Measurements from ENCODE around the gene SETBP1.

DNA sequence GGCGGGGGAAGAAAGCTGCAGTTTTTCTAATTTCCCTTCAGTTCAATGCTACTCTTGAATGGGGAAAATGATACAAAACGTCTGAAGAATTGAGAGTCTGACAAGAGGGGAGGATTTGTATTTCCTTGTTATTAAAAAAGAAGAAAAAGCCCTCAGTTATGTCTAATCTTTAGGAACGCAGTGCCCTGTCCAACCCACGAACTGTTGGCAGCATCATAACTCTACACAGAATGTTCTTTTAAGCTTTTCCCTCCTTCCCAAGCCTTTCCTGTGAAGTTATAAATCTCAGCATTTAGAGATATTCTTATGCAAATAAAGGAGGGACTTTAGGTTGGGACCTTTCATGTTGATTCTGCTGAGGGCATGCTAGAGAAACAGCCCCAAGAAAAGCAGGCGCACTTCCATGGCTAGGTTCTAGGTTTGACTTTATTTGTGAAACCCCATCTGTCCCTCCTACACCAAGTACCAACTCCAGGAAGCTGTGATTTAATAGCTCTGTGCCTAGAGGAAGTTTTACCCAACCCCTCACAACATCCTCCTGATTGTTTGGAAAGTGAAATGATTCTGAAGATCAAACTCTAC, 288.6 kb downstream of the SETBP1 start:
- TF ChIP-seq, protein P1, sequence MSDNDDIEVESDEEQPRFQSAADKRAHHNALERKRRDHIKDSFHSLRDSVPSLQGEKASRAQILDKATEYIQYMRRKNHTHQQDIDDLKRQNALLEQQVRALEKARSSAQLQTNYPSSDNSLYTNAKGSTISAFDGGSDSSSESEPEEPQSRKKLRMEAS (CRISPR knock-in tag; IDR thresholded peaks at IDR 0.05): no peak
- TF ChIP-seq, protein P2, sequence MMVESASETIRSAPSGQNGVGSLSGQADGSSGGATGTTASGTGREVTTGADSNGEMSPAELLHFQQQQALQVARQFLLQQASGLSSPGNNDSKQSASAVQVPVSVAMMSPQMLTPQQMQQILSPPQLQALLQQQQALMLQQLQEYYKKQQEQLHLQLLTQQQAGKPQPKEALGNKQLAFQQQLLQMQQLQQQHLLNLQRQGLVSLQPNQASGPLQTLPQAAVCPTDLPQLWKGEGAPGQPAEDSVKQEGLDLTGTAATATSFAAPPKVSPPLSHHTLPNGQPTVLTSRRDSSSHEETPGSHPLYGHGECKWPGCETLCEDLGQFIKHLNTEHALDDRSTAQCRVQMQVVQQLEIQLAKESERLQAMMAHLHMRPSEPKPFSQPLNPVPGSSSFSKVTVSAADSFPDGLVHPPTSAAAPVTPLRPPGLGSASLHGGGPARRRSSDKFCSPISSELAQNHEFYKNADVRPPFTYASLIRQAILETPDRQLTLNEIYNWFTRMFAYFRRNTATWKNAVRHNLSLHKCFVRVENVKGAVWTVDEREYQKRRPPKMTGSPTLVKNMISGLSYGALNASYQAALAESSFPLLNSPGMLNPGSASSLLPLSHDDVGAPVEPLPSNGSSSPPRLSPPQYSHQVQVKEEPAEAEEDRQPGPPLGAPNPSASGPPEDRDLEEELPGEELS (CRISPR knock-in tag; IDR thresholded peaks at IDR 0.05): no peak
- TF ChIP-seq, protein P3, sequence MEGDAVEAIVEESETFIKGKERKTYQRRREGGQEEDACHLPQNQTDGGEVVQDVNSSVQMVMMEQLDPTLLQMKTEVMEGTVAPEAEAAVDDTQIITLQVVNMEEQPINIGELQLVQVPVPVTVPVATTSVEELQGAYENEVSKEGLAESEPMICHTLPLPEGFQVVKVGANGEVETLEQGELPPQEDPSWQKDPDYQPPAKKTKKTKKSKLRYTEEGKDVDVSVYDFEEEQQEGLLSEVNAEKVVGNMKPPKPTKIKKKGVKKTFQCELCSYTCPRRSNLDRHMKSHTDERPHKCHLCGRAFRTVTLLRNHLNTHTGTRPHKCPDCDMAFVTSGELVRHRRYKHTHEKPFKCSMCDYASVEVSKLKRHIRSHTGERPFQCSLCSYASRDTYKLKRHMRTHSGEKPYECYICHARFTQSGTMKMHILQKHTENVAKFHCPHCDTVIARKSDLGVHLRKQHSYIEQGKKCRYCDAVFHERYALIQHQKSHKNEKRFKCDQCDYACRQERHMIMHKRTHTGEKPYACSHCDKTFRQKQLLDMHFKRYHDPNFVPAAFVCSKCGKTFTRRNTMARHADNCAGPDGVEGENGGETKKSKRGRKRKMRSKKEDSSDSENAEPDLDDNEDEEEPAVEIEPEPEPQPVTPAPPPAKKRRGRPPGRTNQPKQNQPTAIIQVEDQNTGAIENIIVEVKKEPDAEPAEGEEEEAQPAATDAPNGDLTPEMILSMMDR (IDR thresholded peaks at IDR 0.05): no peak
- TF ChIP-seq, protein P4, sequence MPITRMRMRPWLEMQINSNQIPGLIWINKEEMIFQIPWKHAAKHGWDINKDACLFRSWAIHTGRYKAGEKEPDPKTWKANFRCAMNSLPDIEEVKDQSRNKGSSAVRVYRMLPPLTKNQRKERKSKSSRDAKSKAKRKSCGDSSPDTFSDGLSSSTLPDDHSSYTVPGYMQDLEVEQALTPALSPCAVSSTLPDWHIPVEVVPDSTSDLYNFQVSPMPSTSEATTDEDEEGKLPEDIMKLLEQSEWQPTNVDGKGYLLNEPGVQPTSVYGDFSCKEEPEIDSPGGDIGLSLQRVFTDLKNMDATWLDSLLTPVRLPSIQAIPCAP (CRISPR knock-in tag; IDR thresholded peaks at IDR 0.05): no peak
- TF ChIP-seq RELA (CRISPR knock-in tag; IDR thresholded peaks at IDR 0.05; ENCODE audit: borderline replicate concordance) (no peak), CREB1 (CRISPR knock-in tag; IDR thresholded peaks at IDR 0.05) (no peak), SP1 (CRISPR knock-in tag; conservative IDR thresholded peaks at IDR 0.05) (no peak), KAT7 (CRISPR knock-in tag; IDR thresholded peaks at IDR 0.05; ENCODE audit: borderline replicate concordance) (no peak), TEAD4 (CRISPR knock-in tag; IDR thresholded peaks at IDR 0.05) (no peak), ZNF416 (CRISPR knock-in tag; IDR thresholded peaks at IDR 0.05) (no peak)
- TF ChIP-seq, protein P5, sequence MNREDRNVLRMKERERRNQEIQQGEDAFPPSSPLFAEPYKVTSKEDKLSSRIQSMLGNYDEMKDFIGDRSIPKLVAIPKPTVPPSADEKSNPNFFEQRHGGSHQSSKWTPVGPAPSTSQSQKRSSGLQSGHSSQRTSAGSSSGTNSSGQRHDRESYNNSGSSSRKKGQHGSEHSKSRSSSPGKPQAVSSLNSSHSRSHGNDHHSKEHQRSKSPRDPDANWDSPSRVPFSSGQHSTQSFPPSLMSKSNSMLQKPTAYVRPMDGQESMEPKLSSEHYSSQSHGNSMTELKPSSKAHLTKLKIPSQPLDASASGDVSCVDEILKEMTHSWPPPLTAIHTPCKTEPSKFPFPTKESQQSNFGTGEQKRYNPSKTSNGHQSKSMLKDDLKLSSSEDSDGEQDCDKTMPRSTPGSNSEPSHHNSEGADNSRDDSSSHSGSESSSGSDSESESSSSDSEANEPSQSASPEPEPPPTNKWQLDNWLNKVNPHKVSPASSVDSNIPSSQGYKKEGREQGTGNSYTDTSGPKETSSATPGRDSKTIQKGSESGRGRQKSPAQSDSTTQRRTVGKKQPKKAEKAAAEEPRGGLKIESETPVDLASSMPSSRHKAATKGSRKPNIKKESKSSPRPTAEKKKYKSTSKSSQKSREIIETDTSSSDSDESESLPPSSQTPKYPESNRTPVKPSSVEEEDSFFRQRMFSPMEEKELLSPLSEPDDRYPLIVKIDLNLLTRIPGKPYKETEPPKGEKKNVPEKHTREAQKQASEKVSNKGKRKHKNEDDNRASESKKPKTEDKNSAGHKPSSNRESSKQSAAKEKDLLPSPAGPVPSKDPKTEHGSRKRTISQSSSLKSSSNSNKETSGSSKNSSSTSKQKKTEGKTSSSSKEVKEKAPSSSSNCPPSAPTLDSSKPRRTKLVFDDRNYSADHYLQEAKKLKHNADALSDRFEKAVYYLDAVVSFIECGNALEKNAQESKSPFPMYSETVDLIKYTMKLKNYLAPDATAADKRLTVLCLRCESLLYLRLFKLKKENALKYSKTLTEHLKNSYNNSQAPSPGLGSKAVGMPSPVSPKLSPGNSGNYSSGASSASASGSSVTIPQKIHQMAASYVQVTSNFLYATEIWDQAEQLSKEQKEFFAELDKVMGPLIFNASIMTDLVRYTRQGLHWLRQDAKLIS (CRISPR knock-in tag; IDR thresholded peaks at IDR 0.05; ENCODE audit: borderline replicate concordance): no peak
- TF ChIP-seq, protein P6, sequence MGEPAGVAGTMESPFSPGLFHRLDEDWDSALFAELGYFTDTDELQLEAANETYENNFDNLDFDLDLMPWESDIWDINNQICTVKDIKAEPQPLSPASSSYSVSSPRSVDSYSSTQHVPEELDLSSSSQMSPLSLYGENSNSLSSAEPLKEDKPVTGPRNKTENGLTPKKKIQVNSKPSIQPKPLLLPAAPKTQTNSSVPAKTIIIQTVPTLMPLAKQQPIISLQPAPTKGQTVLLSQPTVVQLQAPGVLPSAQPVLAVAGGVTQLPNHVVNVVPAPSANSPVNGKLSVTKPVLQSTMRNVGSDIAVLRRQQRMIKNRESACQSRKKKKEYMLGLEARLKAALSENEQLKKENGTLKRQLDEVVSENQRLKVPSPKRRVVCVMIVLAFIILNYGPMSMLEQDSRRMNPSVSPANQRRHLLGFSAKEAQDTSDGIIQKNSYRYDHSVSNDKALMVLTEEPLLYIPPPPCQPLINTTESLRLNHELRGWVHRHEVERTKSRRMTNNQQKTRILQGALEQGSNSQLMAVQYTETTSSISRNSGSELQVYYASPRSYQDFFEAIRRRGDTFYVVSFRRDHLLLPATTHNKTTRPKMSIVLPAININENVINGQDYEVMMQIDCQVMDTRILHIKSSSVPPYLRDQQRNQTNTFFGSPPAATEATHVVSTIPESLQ (CRISPR knock-in tag; IDR thresholded peaks at IDR 0.05): no peak
- TF ChIP-seq, protein P7, sequence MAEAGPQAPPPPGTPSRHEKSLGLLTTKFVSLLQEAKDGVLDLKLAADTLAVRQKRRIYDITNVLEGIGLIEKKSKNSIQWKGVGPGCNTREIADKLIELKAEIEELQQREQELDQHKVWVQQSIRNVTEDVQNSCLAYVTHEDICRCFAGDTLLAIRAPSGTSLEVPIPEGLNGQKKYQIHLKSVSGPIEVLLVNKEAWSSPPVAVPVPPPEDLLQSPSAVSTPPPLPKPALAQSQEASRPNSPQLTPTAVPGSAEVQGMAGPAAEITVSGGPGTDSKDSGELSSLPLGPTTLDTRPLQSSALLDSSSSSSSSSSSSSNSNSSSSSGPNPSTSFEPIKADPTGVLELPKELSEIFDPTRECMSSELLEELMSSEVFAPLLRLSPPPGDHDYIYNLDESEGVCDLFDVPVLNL (CRISPR knock-in tag; IDR thresholded peaks at IDR 0.05; ENCODE audit: borderline replicate concordance, low read depth): no peak
